ENCODE measurements around the gene RPP25L. TPM values are rescaled to one million over a fixed set of nuclear protein-coding genes. Genes with fewer than 3 reads are reported as not detected.

RPP25L gene
- total and polyA plus RNA-seq, 2 experiments from 2014 or later, result 16.4 to 25.1 TPM

DNA sequence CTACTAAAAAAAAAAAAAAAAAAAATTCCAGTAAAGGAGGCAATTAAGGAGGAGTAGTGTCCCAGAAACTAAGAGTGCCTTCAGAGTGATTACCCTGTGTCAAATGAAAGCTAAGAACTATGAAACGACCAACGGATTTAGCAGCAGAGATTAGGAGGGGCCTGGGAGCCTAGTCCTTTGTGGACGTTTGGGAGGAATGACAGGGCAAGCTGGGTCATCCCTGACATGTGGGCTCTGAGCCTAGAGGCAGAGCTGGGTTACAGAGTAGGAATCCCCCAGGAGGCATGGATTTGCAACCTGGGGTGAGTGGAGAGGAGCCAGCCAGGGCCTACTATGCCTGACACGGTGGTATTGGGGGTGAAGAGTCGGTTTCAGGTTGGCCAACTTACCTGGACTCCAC lies 21.3 kb upstream of the RPP25L start:
- H3F3A ChIP-seq (replicated peaks; ENCODE audit: low read depth), result peaks cover 5% of the 10 kb centered on the region; the same call in 1 of the 2 replicates
- H3K4me1 Mint-ChIP-seq, result peaks cover 34% of the 10 kb centered on the region
- no peak overlapping the region for H3K27ac Mint-ChIP-seq
- no peaks in the 10 kb centered on the region for H3K36me3 ChIP-seq (ENCODE audit: insufficient read depth)
- no peak overlapping the region for H3K27ac ChIP-seq (ENCODE audit: low read depth)
- no peak overlapping the region for H3K4me3 ChIP-seq
- no peak overlapping the region for H3K4me2 ChIP-seq
- no peak for DNase-seq (ENCODE audit: low spot score)
- ATAC-seq, result no peak
- peaks cover 55% of the 10 kb centered on the region for H3K27me3 ChIP-seq (ENCODE audit: insufficient read depth)
- H3K9me2 ChIP-seq (ENCODE audit: insufficient read depth), result no peaks in the 10 kb centered on the region
- H3K4me1 ChIP-seq (ENCODE audit: insufficient read depth), result peaks cover 6% of the 10 kb centered on the region
- H2AFZ ChIP-seq, result no peak overlapping the region
- H3K36me3 Mint-ChIP-seq (ENCODE audit: low read depth), result peaks cover 29% of the 10 kb centered on the region
- peaks cover 12% of the 10 kb centered on the region; the same call in 1 of the 2 replicates for H3K79me2 ChIP-seq (replicated peaks; ENCODE audit: insufficient read depth)
- H3K4me3 Mint-ChIP-seq, result no peak overlapping the region
- TF ChIP-seq, protein P1, sequence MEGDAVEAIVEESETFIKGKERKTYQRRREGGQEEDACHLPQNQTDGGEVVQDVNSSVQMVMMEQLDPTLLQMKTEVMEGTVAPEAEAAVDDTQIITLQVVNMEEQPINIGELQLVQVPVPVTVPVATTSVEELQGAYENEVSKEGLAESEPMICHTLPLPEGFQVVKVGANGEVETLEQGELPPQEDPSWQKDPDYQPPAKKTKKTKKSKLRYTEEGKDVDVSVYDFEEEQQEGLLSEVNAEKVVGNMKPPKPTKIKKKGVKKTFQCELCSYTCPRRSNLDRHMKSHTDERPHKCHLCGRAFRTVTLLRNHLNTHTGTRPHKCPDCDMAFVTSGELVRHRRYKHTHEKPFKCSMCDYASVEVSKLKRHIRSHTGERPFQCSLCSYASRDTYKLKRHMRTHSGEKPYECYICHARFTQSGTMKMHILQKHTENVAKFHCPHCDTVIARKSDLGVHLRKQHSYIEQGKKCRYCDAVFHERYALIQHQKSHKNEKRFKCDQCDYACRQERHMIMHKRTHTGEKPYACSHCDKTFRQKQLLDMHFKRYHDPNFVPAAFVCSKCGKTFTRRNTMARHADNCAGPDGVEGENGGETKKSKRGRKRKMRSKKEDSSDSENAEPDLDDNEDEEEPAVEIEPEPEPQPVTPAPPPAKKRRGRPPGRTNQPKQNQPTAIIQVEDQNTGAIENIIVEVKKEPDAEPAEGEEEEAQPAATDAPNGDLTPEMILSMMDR (conservative IDR thresholded peaks at IDR 0.05; ENCODE audit: low read depth in 2 of 2), result no peak
- TF ChIP-seq, protein P2, sequence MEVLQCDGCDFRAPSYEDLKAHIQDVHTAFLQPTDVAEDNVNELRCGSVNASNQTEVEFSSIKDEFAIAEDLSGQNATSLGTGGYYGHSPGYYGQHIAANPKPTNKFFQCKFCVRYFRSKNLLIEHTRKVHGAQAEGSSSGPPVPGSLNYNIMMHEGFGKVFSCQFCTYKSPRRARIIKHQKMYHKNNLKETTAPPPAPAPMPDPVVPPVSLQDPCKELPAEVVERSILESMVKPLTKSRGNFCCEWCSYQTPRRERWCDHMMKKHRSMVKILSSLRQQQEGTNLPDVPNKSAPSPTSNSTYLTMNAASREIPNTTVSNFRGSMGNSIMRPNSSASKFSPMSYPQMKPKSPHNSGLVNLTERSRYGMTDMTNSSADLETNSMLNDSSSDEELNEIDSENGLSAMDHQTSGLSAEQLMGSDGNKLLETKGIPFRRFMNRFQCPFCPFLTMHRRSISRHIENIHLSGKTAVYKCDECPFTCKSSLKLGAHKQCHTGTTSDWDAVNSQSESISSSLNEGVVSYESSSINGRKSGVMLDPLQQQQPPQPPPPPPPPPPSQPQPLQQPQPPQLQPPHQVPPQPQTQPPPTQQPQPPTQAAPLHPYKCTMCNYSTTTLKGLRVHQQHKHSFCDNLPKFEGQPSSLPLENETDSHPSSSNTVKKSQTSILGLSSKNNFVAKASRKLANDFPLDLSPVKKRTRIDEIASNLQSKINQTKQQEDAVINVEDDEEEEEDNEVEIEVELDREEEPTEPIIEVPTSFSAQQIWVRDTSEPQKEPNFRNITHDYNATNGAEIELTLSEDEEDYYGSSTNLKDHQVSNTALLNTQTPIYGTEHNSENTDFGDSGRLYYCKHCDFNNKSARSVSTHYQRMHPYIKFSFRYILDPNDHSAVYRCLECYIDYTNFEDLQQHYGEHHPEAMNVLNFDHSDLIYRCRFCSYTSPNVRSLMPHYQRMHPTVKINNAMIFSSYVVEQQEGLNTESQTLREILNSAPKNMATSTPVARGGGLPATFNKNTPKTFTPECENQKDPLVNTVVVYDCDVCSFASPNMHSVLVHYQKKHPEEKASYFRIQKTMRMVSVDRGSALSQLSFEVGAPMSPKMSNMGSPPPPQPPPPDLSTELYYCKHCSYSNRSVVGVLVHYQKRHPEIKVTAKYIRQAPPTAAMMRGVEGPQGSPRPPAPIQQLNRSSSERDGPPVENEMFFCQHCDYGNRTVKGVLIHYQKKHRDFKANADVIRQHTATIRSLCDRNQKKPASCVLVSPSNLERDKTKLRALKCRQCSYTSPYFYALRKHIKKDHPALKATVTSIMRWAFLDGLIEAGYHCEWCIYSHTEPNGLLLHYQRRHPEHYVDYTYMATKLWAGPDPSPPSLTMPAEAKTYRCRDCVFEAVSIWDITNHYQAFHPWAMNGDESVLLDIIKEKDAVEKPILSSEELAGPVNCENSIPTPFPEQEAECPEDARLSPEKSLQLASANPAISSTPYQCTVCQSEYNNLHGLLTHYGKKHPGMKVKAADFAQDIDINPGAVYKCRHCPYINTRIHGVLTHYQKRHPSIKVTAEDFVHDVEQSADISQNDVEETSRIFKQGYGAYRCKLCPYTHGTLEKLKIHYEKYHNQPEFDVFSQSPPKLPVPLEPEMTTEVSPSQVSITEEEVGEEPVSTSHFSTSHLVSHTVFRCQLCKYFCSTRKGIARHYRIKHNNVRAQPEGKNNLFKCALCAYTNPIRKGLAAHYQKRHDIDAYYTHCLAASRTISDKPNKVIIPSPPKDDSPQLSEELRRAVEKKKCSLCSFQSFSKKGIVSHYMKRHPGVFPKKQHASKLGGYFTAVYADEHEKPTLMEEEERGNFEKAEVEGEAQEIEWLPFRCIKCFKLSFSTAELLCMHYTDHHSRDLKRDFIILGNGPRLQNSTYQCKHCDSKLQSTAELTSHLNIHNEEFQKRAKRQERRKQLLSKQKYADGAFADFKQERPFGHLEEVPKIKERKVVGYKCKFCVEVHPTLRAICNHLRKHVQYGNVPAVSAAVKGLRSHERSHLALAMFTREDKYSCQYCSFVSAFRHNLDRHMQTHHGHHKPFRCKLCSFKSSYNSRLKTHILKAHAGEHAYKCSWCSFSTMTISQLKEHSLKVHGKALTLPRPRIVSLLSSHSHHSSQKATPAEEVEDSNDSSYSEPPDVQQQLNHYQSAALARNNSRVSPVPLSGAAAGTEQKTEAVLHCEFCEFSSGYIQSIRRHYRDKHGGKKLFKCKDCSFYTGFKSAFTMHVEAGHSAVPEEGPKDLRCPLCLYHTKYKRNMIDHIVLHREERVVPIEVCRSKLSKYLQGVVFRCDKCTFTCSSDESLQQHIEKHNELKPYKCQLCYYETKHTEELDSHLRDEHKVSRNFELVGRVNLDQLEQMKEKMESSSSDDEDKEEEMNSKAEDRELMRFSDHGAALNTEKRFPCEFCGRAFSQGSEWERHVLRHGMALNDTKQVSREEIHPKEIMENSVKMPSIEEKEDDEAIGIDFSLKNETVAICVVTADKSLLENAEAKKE (CRISPR knock-in tag; IDR thresholded peaks at IDR 0.05), result no peak
- TF ChIP-seq ZNF114 (CRISPR knock-in tag; IDR thresholded peaks at IDR 0.05) (no peak), EZH2phosphoT487 (IDR thresholded peaks at IDR 0.05; ENCODE audit: unreplicated experiment) (no peak), STAT1 (IDR thresholded peaks at IDR 0.05; ENCODE audit: unreplicated experiment) (no peak), POLR2AphosphoS5 (IDR thresholded peaks at IDR 0.05; ENCODE audit: low read depth) (no peak), REST (IDR thresholded peaks at IDR 0.05; ENCODE audit: unreplicated experiment) (no peak), ZNF331 (CRISPR knock-in tag; IDR thresholded peaks at IDR 0.05; ENCODE audit: low read depth) (no peak), CREB1 (CRISPR knock-in tag; IDR thresholded peaks at IDR 0.05; ENCODE audit: low read depth) (no peak), NANOG (IDR thresholded peaks at IDR 0.05; ENCODE audit: borderline replicate concordance) (no peak), EZH2 (IDR thresholded peaks at IDR 0.05; ENCODE audit: low read depth, unreplicated experiment) (no peak), JUNB (IDR thresholded peaks at IDR 0.05; ENCODE audit: unreplicated experiment) (no peak), ETS1 (IDR thresholded peaks at IDR 0.05) (no peak)
- peaks cover 46% of the 10 kb centered on the region for H3K27me3 Mint-ChIP-seq (ENCODE audit: insufficient read depth, low read depth, poor library complexity)
- H4K20me1 ChIP-seq (replicated peaks; ENCODE audit: insufficient read depth), result peaks cover 3% of the 10 kb centered on the region
- peaks cover 4% of the 10 kb centered on the region; the same call in 1 of the 3 replicates for H3K9me3 Mint-ChIP-seq
